ENCODE results near the gene TAS1R1.

TAS1R1 gene

GRCh38 chr1:6508816-6509189, 46.3 kb upstream of the TAS1R1 start:
- no peak overlapping the region for H3K27ac ChIP-seq
- no peak for TF ChIP-seq CTCF (conservative IDR thresholded peaks at IDR 0.05)

GRCh38 chr1:6509220-6509918, 45.7 kb upstream of the TAS1R1 start:
- H3K27ac ChIP-seq = no peak overlapping the region
- TF ChIP-seq CTCF (conservative IDR thresholded peaks at IDR 0.05) = no peak

- TF ChIP-seq CTCF (conservative IDR thresholded peaks at IDR 0.05) = no peak
- H3K27ac ChIP-seq = no peak overlapping the region
These were observed 45.2 kb upstream of the TAS1R1 start for GRCh38 chr1:6509919-6510291.

- no peak for TF ChIP-seq CTCF (conservative IDR thresholded peaks at IDR 0.05)
- H3K27ac ChIP-seq = no peak overlapping the region
These were observed 44.6 kb upstream of the TAS1R1 start for GRCh38 chr1:6510493-6510892.

- TF ChIP-seq CTCF (conservative IDR thresholded peaks at IDR 0.05) = no peak
- no peak overlapping the region for H3K27ac ChIP-seq
These were observed 44.1 kb upstream of the TAS1R1 start for GRCh38 chr1:6511056-6511455.

- no peak overlapping the region for H3K27ac ChIP-seq
- TF ChIP-seq CTCF (conservative IDR thresholded peaks at IDR 0.05) = no peak
These were observed 43.4 kb upstream of the TAS1R1 start for GRCh38 chr1:6511561-6512244.

GRCh38 chr1:6512245-6512907, 42.7 kb upstream of the TAS1R1 start:
- TF ChIP-seq CTCF (conservative IDR thresholded peaks at IDR 0.05) = no peak
- no peak overlapping the region for H3K27ac ChIP-seq

Measured in VCaP (cell line).